Left lobe of liver (tissue), 2 donors: ENCODE results near the gene RO60. TPM values are rescaled to one million over a fixed set of nuclear protein-coding genes. Genes with fewer than 3 reads are reported as not detected.

Source experiments
- ATAC-seq: fragments of 200-7000 bp; cut with Tn5 transposase; one replicate; pipeline ENCODE4 v1.9.1; 2020; ENCODE audit warnings: mild to moderate bottlenecking, moderate library complexity
- DNase-seq: peaks from one replicate; pipeline ENCODE4 v3.0.0-alpha.2; 2020; ENCODE audit warnings: low spot score
- total RNA-seq: library from RNA; stranded (reverse); gene quantifications from one replicate; pipeline ENCODE4 v1.2.1, GENCODE V29; 2021
- donor health status: DM: no; HTN: no; CAD: no; lungs with moderate emphysema.
- donor health status: DM: no; HTN: yes; CAD: no.

RO60 gene
- total RNA-seq, 1 donor from 2014 or later = 21.4 TPM

DNA sequence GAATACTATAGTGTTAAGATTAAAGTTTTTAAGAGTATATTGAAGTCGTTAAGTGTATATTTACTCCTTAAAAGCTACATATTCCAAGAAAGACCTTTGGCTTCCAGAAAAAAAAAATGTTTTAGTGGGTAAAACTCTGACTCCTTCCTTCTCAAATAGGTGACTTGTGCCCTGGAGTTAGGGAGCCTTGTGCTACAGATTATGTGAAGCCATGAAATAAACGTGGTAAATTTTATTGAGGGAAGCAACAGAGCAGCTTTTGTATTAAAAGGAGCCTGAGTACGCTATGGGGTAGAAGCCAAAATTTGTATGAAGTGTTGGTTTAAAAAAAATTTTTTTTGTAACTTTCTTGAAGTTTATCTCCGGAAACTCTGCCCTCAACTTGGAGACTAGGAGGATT lies 994 bp downstream of the RO60 start:
- DNase-seq = no peak

DNA sequence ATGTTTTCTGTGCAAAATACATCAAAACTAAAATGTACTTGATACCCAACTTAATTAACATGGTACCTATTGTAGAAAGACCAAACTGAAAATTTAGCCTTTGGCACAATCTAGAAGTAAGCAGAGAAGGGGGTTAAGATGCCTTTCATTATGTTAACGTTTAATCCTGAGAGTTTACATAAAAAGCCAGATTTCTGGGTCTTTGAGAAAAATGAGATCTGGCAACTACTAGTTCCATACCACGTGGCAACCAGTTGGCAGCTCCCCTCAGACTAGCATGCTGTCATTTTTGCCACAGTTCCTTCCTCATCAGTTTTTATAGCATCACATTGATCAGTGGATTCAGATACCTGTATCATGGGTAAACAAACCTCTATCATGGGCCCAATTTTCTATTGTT lies 1.5 kb downstream of the RO60 start:
- no peak for DNase-seq

More for the DNA sequence above, 994 bp downstream of the RO60 start:
- ATAC-seq = no peak

DNA sequence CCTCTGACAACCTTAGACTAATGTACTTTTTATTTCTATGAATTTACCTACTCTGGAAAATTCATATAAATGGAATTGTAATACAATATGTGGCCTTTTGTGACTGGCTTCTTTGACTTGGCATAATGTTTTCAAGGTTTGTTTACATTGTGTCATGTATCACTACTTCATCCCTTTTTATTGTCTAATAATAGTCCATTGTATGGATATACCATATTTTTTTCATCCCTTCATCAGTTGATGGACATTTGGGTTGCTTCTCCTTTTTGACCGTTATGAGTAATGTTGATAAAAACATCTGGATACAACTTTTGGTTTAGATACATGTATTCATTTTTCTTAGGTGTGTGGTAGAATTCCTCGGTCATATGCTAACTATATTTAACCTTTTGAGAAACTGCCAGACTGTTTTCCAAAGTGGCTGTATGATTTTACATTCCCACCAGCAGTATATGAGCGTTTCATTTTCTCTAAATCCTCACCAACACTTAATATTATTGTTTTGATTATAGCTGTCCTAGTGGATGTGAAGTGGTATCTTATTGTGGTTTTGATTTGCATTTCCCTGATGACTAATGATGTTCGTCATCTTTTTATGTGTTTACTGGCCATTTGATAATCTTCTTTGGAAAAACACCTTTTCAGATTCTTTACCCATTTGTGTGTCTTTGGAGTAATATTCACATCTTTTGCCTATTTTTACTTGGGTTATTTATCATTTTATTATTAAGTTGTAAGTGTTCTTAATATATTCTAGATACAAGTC lies 3.5 kb downstream of the RO60 start:
- ATAC-seq (no peak), DNase-seq (no peak)

More for the DNA sequence above, 1.5 kb downstream of the RO60 start:
- no peak for ATAC-seq

DNA sequence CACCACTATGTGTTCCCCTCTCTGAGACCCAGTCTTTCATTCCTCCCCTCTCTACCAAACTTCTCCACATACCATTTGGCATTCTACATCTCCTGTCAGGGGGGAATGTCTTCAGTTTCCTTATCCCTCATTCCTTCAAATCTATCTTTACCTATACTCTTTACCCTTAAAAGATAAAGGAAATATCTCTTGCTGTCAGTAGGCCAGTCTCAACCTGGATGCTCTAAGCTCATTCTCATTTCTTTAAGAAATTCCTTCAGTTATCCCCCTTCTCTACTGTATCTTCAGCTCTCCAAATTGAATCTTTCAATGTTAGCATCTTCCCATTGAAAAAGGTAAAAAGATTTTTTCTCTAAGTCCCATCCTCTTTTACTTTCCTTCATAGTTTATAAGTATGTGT lies 6.5 kb downstream of the RO60 start:
- no peak for DNase-seq
- ATAC-seq = no peak

DNA sequence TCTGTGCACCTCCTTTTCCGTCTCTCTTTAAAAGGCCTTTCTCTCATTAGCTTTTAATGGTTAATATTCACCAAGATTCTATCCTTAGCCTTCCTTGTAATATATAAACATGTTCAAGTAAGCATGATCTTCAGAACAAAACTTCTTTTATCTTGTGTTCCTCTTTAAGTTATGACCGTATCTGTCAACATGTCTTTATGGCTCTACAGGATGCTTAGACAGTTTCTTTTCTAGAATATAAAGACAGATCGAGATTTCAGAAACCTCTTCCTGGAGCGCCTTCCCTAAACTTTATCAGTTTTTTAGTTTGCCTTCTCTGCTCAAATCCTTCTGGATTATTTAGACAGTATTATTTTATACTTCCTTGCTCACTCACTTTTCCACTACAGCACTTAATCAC lies 7.2 kb downstream of the RO60 start:
- no peak for ATAC-seq

DNA sequence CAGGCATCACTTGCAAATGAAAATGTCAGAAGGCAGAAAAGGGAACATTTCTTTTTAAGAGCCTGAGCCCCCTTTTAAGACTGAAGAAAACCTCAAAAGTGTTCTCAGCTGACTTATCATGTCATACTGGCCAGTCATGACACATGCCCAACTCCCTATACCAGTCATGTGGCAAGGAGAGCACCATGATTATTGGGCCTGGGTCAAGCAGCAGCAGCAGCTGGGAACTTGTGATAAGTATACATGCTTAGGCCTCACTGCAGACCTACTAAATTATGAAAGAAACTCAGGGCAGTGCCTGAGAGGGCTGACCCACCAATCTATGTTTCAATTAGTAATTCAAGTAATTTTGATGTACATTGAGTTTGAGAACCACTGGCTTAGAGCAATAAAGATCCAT lies 8.6 kb downstream of the RO60 start:
- no peak for DNase-seq

More for the DNA sequence above, 7.2 kb downstream of the RO60 start:
- DNase-seq = no peak

DNA sequence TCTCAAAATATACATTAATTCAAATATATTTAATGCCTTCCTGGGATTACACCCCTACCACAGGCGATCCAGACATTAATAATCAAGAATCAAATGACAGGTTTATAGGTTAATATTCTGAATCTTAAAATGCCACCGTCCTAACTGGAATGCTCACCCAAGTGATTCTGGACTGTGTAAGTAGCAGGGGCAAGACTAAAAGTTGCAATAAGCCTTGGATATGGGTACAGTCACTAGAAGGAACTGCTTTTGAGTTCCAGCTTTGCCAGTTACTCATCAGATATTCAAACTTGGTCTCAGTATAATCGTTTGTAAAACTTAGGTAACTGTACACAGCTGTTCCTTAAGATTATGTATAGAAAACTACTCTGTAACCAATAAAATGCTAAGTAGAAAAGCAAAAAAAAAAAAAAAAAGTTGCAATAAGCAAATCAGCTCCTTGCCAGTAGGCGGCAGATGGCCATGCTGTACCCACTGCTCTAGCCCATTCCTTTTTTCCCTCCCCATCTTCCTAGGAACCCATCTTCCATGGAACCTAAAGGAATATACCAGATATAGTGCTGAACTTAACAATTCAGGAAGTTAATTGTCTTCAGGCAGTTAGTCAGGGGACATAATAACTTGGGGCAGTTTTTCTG lies 10.5 kb downstream of the RO60 start:
- DNase-seq = no peak
- no peak for ATAC-seq

More for the DNA sequence above, 8.6 kb downstream of the RO60 start:
- ATAC-seq = no peak

GRCh38 chr1:193070386-193070753 lies 11.0 kb downstream of the RO60 start:
- DNase-seq = no peak
- ATAC-seq = no peak

DNA sequence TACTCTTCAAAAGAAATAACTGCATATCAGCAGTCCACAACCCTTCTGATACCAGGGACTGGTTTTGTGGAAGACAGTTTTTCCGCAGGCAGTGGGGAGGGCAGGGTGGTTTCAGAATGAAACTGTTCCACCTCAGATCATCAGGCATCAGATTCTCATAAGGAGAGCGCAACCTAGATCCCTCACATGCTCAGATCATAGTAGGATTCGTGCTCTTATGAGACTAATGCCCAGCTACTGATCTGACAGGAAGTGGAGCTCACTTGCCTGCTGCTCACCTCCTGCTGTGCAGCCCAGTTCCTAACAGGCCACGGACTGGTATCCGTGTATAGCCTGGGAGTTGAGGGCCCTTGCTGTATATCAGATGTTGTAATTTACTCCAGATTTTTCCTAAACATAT lies 11.5 kb downstream of the RO60 start:
- no peak for ATAC-seq
- no peak for DNase-seq

- DNase-seq (no peak), ATAC-seq (no peak)
Measured at GRCh38 chr1:193077991-193078390, 18.6 kb downstream of the RO60 start.

DNA sequence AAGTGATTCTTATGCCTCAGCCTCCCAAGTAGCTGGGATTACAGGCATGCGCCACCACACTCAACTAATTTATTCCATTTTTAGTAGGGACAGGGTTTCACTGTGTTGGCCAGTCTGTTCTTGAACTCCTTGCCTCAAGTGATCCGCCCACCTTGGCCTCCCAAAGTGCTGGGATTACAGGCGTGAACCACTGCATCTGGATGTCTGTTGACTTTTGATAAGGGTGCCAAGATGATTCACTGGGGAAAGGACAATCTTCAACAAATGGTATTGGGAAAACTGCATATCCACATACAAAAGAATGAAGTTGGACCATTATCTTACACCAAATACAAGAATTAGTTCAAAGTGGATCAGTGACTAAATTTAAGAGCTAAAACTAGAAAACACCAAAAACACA lies 19.8 kb downstream of the RO60 start:
- ATAC-seq (no peak), DNase-seq (no peak)

DNA sequence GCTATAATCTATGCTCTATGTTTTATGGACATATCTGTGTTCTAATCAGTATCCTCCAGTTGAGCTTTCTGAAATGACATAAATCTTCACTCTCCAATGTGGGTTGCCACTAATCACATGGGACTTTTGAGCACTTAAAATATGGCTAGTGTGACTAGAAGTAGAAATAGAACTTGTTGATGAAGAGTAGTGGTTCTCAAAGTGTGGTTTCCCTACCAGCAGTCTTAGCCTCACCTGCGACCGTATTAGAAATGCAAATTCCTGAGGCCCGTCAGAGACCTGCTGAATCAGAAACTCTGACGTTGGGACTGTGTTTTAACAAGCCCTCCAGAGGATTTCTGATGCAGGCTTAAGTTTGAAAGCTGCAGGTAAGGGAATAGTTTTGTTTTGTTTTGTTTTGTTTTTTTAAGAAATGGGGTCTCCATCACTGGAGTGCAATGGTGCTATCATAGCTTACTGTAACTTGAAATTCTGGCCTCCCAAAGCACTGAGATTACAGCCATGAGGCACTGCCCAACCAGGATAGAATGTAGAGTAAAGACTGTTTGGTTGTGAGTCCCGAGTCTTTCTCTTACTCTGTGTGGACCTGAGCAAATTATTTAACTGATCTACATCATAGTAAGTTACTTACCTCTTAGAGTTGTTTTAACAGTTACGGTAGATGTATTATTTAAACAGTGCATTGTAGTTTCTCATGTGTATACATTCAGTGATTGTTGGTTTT lies 24.1 kb downstream of the RO60 start:
- ATAC-seq = no peak

DNA sequence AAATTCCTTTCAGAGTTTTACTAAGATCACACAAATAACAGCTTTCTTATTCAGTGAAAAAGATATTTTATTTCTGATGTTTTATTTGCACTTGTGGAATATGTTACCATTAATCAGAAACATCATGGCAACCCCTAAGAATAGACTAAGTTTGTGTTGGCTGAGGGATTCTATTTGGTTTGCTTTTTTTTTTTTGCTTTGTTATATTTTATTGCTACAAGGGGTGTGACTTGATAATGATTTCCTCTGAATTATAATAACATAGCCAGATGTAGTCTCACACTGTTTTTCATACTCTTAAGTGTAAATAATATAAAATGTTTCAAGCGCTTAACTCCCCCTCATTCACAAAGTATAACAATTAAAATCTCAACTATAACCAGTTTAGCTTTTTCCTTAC lies 25.9 kb downstream of the RO60 start:
- no peak for DNase-seq
- no peak for ATAC-seq

More for the DNA sequence above, 24.1 kb downstream of the RO60 start:
- DNase-seq = no peak

- ATAC-seq (no peak), DNase-seq (no peak)
Measured at GRCh38 chr1:193086342-193086741, 26.9 kb downstream of the RO60 start.

- DNase-seq (no peak), ATAC-seq (no peak)
Measured at GRCh38 chr1:193087893-193088292, 28.5 kb downstream of the RO60 start.

GRCh38 chr1:193090865-193091264 lies 31.5 kb downstream of the RO60 start:
- no peak for ATAC-seq

GRCh38 chr1:193094112-193094511 lies 34.7 kb downstream of the RO60 start:
- DNase-seq = no peak
- ATAC-seq = no peak

More at GRCh38 chr1:193090865-193091264, 31.5 kb downstream of the RO60 start:
- no peak for DNase-seq

- ATAC-seq = no peak
- no peak for DNase-seq
Measured at GRCh38 chr1:193102662-193103061, 43.2 kb downstream of the RO60 start.

- ATAC-seq (no peak), DNase-seq (no peak)
Measured at GRCh38 chr1:193103759-193104501, 44.5 kb downstream of the RO60 start.

DNA sequence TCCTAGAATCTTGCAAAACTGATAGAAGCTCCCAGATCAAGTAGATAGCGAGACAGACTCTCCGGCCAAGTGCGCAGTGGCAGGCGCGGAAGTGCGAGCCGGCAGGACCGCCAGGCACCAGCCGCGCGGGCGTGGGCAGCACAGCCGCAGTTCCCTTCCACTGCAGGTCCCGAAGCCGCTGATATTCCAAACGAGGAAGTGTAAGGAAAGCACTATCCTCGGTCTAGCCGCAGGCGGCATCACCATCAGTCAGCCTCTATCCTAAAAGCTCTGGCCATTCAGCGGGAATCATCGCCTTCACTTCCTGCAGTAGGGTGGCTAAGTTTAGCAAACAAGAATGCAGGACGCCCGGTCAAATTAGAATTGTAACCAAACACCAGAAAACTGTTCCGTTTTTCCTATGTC lies 45.1 kb downstream of the RO60 start:
- ATAC-seq (peak; percentile 52), DNase-seq (peak; percentile 57)
